Activated CD4-positive, alpha-beta T cell treated with anti-CD3 and anti-CD28 coated beads, Interleukin-2, amount 50 U/mL, for 4 hours (primary cell): ENCODE measurements around the gene DNAJC21.
"Not testable (repeated sequence)": the region's sequence is repeated elsewhere in the genome, so short reads cannot be mapped to it uniquely, and the experiment has no call there.

Source experiments
- DNase-seq, 2 experiments: peaks; one replicate each; pipeline ENCODE4 v3.0.0-alpha.2; 2020

The DNAJC21 gene

DNA sequence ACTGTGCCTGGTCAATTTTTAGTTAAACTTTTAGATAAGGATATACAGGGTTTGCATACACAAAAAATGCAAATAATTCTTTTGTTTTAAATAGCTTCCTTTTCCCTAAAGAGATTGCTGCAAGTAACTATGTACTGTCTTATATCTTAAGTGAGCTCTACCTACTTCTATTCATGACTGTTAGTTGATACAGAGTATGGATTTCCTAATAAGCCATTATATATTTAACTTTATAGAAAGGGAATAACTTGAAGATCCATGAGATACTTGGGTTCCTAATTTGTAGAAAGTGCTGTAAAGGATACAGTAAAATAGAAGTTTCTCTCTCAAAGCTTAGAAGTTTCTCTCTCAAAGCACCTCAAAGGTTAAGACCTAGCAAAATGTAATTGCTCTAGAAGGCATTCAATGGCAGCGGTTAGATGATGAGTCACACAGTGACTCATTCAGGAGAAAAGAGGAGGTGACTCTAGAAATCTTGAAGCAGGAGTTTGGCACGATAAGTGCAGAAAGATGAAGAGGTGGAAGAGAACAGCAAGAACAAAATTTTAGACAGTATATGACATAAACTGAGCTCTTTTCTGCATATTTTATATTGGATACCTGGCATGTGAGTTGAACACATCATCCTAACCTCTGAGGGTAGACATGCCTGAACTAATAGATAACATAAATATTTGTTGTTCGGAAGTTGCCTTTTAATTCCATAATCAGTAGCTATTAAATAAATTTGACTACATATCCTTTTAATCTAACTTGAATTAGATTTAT is 5.5 kb upstream of the DNAJC21 start:
- DNase-seq: peak in 1 of 2 experiments; percentile 15

DNA sequence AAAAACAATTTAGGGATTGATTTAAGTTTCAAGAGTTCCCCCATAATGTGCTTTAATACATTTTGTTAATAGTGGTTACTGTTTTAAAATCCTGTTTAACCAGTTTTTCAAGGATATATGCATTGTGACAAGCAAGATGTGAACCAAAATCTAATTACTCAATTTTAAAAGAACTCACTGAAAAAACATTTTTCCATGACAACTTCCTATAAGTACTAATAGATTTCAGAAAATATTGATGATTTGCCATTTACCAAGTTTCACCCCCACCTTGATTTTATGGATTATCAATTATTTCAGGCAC is 4.9 kb upstream of the DNAJC21 start:
- no peak for DNase-seq

DNA sequence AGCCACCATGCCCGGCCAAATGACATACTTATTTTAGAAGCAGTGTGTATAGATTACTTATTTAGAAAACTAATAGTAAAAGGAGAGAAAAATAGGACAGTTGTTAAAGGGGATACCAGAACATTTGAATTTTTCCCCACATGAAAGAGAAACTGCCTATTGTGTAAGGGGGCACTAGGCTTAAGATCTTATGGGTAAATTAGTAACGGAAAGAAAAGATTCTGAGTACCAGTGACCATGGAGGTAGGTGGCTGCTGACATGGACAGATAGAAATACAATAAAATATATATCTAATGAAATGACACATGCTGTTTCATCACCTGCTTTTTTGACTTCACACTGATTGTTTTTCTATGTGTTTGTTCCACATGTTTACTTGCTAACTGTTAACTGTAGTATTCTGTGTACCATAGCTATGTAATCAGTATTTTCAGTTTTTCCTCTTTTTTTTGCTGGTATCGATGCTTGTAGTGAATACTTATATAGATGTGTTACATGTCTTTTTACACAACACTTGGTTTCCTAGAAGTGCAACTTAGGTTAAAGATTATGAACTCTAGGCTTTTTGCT is 3.0 kb upstream of the DNAJC21 start:
- DNase-seq: no peak

- DNase-seq: no peak
These were observed 1.6 kb upstream of the DNAJC21 start for GRCh38 chr5:34927785-34928184.

DNA sequence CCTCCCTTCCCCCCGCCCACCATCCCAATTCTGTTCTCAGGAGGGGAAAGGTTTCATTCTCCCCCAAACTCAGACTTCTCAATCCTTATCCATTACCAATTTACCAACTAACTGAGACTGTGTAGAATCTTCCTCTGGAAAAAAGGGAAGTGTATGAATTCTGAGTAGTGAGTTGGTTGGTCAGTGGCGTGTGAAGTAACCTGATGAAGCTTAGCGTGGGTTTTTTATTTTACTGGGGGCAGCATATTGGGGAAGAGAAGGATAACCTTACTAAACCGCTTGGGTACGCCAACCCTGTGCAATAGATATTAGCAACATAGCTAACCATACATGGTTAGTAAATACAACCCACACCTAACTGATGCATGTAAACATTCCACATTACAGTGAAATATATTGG is 1.1 kb upstream of the DNAJC21 start:
- DNase-seq: no peak

- DNase-seq: peak; percentile 64 to 72
These were observed 532 bp downstream of the DNAJC21 start for GRCh38 chr5:34929720-34930461.

DNA sequence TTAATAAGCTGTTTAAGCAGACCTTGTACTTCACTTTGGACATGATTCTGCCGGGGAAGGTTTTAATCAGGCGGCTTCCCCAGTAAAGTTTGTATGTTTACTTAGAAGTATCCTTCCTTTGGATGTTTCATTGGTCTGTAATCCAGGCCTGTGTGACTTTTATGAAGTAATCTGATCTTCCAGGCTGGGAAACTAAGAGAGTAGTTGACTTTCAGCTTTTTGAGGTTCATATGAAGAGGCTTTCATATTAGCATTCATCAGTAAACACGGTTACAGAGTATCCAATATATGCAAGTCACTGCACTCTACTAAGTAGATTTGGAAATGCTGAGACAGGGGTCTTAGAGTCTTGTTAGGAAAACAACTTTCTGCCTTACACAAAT is 1.1 kb downstream of the DNAJC21 start:
- DNase-seq: no peak

DNA sequence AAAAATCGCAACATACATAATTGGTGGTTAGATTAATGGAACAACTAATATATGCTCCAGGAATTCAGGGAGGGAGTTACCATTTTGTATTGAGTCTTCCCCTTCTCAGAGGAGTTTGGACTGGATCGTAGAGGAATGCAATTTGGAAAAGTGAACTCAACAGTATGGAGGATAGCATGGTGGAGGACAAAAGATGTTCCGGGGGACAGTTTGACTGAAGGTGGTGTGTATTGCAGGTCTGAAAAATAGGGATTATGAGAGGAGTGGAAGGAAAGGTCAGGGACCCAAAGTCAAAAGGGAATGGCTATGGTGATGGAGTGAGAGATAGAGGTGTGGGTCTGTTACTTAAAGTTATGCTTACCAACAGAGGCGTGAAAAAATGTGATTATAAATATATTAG is 1.5 kb downstream of the DNAJC21 start:
- no peak for DNase-seq

DNA sequence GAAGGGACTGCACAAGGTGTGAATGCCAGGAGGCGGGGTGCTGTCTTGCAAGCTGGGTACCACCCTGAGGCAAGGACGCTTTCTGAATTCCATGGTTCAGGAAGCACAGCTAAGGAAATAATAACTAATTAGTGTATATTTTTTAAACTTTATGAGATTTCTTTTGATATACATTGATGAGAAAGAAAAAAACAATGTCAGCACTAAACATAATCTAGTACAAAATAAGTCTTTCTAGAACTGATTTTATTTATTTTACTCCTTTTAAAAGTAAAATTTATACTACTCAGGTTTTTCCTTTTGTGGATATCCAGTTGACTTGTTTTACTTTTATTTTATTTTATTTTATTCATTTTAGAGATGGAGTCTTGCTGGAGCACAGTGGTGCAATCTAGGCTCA is 3.6 kb downstream of the DNAJC21 start:
- no peak for DNase-seq

DNA sequence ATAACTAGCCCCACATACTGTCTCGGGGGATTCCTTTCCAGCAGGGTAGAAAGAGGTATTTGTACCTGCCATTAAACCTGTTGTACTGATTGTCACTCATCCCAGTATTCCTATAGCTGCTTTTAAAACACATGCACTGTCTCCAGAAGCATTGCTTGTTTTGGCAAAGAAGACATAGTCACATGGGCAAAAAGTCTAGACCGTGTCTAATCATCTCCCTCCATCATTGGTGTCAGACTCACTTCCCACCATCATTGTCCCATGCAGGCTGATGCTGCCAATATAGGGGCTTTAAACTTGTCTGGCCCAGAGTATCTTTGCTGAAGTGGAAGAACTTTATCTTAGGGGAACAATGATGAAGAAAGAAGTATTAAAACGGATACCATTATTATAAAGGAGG is 12.6 kb downstream of the DNAJC21 start:
- DNase-seq: no peak

DNA sequence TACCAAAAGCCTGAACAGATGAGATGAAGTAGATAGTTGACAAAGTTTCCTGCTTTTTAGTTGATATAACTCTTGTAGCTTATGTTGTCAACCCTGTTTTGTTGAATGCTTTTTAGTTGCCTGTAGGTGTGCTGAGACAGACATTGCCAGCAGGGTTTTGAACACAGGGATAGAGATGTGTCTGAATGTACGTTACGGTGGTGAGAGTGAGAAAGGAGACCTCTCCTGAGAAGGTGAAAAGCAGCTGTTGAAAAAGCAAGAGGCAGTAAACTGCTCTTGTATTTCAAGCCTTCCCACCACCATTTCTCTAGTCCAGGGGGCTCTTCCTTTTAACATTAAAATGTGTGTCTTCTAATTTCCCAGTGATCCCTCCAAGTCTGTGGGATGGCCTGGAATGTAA is 14.7 kb downstream of the DNAJC21 start:
- DNase-seq: no peak

- DNase-seq: no peak
These were observed 15.2 kb downstream of the DNAJC21 start for GRCh38 chr5:34944460-34945047.

- DNase-seq: no peak
These were observed 28.0 kb downstream of the DNAJC21 start for GRCh38 chr5:34957321-34957720.

- no peak for DNase-seq
These were observed 28.7 kb downstream of the DNAJC21 start for GRCh38 chr5:34957857-34958690.

DNA sequence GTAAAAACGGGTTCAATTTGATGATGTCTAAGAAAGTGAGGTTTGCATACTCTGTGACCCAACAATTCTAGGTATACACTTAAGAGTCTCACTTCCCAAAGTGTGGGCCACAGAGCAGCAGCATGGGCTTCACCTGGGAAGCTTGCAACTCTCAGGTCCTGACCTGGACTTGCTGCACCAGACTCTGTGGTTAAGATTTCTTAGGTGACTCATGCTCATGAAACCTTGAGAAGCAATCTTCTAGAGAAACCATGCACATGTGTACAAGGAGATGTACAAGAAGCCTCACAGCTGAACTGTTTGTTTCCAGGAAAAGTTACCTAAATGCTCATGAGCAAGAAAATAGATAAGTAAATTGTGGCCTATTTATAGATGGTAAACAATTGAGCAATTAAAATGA is 30.0 kb downstream of the DNAJC21 start:
- DNase-seq: no peak

DNA sequence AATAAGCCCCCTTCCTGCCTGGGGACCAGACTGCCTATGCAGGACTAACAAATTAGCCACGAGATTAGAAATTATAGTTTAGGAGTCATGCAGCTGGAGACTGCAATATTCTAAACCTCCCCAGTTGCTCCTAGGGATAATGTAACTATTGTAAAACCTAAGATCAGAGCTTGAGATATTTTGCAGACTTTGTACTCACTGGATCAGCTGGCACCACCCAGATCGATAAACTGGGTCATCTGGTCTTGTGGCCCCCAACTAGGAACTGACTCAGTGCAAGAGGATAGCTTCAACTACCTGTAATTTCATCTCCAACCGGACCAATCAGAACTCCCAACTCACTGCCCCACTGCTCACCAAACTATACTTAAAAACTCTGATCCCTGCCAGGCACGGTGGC is 38.2 kb downstream of the DNAJC21 start:
- DNase-seq: no peak

GRCh38 chr5:34968258-34968657 is 38.9 kb downstream of the DNAJC21 start:
- DNase-seq: no peak

DNA sequence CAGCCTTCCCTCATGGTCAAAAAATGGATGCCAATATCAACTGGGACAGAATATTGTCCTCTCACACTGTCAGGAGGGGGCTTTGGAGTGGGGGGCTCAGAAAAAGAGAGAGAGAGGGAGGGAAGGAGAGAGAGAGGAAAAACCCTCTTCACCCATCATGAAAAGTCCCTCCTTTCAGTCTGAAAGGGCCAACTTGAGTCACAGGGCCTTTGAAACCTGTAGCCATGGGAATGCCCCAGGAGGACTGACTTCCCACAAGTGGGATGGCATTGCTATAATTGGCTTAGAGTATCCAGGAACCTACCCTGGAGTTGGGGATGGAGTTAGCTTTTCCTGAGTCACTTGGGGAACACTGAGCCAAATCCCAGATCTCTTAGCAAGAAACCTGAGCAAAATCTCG is 41.2 kb downstream of the DNAJC21 start:
- DNase-seq: no peak

GRCh38 chr5:34971655-34972054 is 42.3 kb downstream of the DNAJC21 start:
- DNase-seq: not testable (repeated sequence)

- no peak for DNase-seq
These were observed 47.0 kb downstream of the DNAJC21 start for GRCh38 chr5:34976347-34976746.

GRCh38 chr5:34977934-34978613 is 48.7 kb downstream of the DNAJC21 start:
- DNase-seq: no peak

DNA sequence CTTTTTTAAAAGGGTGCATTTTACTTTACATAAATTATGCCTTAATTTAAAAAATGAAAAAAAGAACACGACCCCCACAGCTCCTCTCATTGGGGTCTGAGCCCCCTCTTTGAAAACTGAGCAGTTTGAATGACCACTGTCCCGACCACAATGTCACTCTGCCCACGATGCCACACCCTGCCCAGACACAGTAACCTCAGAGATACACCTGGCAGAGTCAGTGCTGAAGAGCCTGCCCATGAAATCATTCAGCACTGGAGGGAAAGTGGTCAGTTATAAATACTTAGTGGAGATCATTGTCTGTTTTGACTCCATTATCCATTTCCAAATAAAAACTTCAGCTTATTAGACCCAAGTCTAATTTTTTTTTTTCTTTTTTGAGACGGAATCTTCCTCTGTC is 49.3 kb downstream of the DNAJC21 start:
- DNase-seq: no peak

GRCh38 chr5:34982823-34983222 is 53.5 kb downstream of the DNAJC21 start:
- no peak for DNase-seq
